Duodenal mucosa (tissue), 2 donors: Measurements from ENCODE around the gene PRKG1.
"Not testable (repeated sequence)": the region's sequence is repeated elsewhere in the genome, so short reads cannot be mapped to it uniquely, and the experiment has no call there.

Experiments
- H3K27ac ChIP-seq: one replicate; pipeline ENCODE4 v1.7.0; 2013; ENCODE audit warnings: low read depth, low read length
- H3K27me3 ChIP-seq, 2 donors: one replicate each; pipeline ENCODE4 v1.7.0; 2013; ENCODE audit warnings: low read length in 2 of 2, control low read depth in 1 of 2; ENCODE audit not compliant: insufficient read depth in 2 of 2, control insufficient read depth in 1 of 2
- H3K36me3 ChIP-seq, 2 donors: one replicate each; pipeline ENCODE4 v1.7.0; 2013; ENCODE audit warnings: low read length in 2 of 2, control low read depth in 1 of 2; ENCODE audit not compliant: insufficient read depth in 2 of 2, control insufficient read depth in 1 of 2
- H3K4me1 ChIP-seq, 2 donors: one replicate each; pipeline ENCODE4 v1.7.0; 2013; ENCODE audit warnings: low read length in 2 of 2, control low read depth in 1 of 2; ENCODE audit not compliant: insufficient read depth in 2 of 2, control insufficient read depth in 1 of 2
- H3K4me3 ChIP-seq, 2 donors: one replicate each; pipeline ENCODE4 v1.7.0; 2013; ENCODE audit warnings: low read length in 2 of 2, low read depth in 1 of 2
- H3K9ac ChIP-seq, 2 donors: one replicate each; pipeline ENCODE4 v1.7.0; 2013; ENCODE audit warnings: low read length in 2 of 2, low read depth in 1 of 2
- H3K9me3 ChIP-seq, 2 donors: one replicate each; pipeline ENCODE4 v1.7.0; 2013; ENCODE audit warnings: low read length in 2 of 2, control low read depth in 1 of 2; ENCODE audit not compliant: control insufficient read depth in 1 of 2

The PRKG1 gene

GRCh38 chr10:51425431-51425830 lies 351.1 kb downstream of the PRKG1 start:
- Histone ChIP-seq H3K27ac (no peak overlapping the region), H3K4me3 (no peak overlapping the region)

DNA sequence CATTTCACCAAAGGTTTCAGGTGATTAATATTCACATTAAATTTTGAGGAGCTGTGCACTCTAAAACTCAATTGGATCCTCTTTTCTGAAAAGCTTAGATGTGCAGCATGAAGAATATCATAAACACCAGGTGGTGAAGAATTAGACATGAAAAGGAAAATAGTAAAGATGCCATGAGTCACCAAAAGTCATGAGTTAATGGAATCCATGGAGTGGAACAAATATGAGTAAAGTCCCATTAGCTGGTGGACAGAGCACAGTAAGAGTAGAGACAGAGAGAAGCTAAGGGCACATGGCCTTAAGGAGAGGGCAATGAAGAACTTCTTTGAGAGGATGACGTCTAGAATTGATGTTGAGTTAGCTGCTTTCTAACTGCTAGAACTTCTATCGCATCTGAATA lies 353.5 kb downstream of the PRKG1 start:
- no peaks in the 10 kb centered on the region for H3K27me3 ChIP-seq
- no peak overlapping the region for H3K9ac ChIP-seq
- H3K4me3 ChIP-seq: no peak overlapping the region
- H3K27ac ChIP-seq: no peak overlapping the region
- H3K4me1 ChIP-seq: no peaks in the 10 kb centered on the region
- H3K9me3 ChIP-seq: no peaks in the 10 kb centered on the region
- no peaks in the 10 kb centered on the region for H3K36me3 ChIP-seq

More at GRCh38 chr10:51425431-51425830, 351.1 kb downstream of the PRKG1 start:
- Histone ChIP-seq H3K36me3 (no peaks in the 10 kb centered on the region), H3K9me3 (no peaks in the 10 kb centered on the region), H3K4me1 (peaks cover 0 to 7% of the 10 kb centered on the region in 2 donors), H3K27me3 (no peaks in the 10 kb centered on the region), H3K9ac (no peak overlapping the region)

DNA sequence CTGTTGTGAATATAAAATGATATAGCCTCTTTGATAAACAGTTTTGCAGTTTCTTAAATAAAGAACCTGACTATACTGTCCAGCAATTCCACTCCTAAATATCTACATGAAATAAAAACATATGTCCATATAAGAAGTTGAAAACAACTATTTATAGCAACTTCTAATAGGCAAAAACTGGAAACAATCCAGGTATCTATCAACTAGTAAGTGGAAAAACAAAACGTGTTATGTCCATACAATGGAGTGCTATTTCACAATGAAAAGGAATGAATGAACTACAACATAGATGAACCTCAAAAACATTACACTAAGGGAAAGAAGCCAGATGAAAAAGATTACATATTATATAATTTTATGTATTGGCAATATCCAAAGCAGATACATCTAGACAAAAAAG lies 356.2 kb downstream of the PRKG1 start:
- Histone ChIP-seq H3K27me3 (no peaks in the 10 kb centered on the region), H3K9ac (no peak overlapping the region), H3K9me3 (no peaks in the 10 kb centered on the region), H3K27ac (no peak overlapping the region), H3K36me3 (no peaks in the 10 kb centered on the region), H3K4me3 (no peak overlapping the region), H3K4me1 (no peaks in the 10 kb centered on the region)

DNA sequence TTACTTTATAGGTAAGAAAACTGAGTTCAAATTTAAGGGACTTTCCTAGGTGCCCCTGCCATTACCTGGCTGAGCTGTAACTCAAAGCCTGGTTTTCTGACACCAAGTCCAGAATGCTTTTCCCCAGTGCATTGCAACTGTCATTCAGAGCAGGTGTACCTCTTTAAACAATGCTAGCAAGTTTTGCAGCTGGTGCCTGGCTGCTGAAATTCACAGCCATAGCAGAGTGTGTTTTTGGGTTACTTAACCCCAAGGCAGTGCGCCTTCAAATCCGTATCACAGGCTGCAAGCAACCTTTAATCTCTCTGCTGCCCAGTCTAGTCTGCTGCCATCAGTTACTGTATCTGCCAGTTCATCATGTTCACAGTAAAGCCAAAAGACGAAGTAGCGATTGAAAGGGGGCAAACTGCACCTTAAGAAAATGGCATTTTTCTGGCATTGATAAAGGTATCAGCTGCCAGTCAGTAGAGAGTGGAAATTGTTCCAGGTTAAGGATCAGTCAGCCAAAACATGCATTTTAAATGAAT lies 359.7 kb downstream of the PRKG1 start:
- Histone ChIP-seq H3K27me3 (no peaks in the 10 kb centered on the region), H3K4me1 (no peaks in the 10 kb centered on the region), H3K9ac (no peak overlapping the region), H3K4me3 (no peak overlapping the region), H3K27ac (no peak overlapping the region), H3K36me3 (no peaks in the 10 kb centered on the region), H3K9me3 (no peaks in the 10 kb centered on the region)

GRCh38 chr10:51436805-51437204 lies 362.5 kb downstream of the PRKG1 start:
- Histone ChIP-seq H3K9ac (no peak overlapping the region), H3K27ac (no peak overlapping the region), H3K4me1 (no peaks in the 10 kb centered on the region), H3K4me3 (no peak overlapping the region), H3K27me3 (no peaks in the 10 kb centered on the region), H3K9me3 (no peaks in the 10 kb centered on the region), H3K36me3 (no peaks in the 10 kb centered on the region)

GRCh38 chr10:51439645-51440044 lies 365.4 kb downstream of the PRKG1 start:
- Histone ChIP-seq H3K27ac (no peak overlapping the region), H3K36me3 (no peaks in the 10 kb centered on the region), H3K4me3 (no peak overlapping the region), H3K27me3 (no peaks in the 10 kb centered on the region), H3K4me1 (no peaks in the 10 kb centered on the region), H3K9ac (no peak overlapping the region), H3K9me3 (no peaks in the 10 kb centered on the region)

DNA sequence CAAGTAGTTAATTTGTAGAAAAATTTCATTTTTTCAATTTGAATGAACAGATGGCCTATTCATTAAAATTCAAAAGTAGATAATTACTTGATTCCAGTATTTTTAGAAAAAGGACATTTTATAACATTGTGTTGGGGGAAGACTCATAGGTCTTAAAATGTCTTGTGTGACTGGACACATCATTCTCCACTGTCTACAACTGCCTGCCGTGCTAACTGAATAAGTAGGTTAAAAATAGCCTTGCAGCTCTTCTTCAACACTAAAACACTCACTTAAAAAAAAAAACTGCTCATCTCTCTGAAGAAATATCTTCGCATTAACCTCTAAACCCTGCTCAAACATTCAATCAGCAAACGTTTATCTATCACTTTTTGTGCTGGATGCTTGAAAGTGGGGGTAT lies 371.3 kb downstream of the PRKG1 start:
- no peaks in the 10 kb centered on the region for H3K9me3 ChIP-seq
- no peak overlapping the region for H3K9ac ChIP-seq
- H3K4me1 ChIP-seq: no peaks in the 10 kb centered on the region
- H3K36me3 ChIP-seq: no peaks in the 10 kb centered on the region
- H3K27ac ChIP-seq: no peak overlapping the region
- no peaks in the 10 kb centered on the region for H3K27me3 ChIP-seq
- no peak overlapping the region for H3K4me3 ChIP-seq

GRCh38 chr10:51447119-51447518 lies 372.8 kb downstream of the PRKG1 start:
- no peaks in the 10 kb centered on the region for H3K4me1 ChIP-seq
- H3K27me3 ChIP-seq: no peaks in the 10 kb centered on the region
- no peak overlapping the region for H3K4me3 ChIP-seq
- H3K9me3 ChIP-seq: no peaks in the 10 kb centered on the region
- H3K36me3 ChIP-seq: no peaks in the 10 kb centered on the region
- H3K9ac ChIP-seq: no peak overlapping the region
- no peak overlapping the region for H3K27ac ChIP-seq

DNA sequence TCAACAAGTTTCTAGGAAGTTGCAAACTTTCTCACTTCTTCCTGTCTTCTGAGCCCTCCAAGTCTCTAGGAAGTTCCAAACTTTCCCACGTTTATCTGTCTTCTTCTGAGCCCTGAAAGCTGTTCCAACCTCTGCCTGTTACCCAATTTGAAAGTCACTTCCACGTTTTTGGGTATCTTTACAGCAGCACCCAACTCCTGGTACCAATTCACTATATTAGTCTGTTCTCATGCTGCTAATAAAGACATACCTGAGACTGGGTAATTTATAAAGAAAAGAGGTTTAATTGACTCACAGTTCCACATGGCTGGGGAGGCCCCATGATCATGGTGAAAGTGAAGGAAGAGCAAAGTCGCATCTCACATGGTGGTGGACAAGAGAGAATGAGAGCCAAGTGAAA lies 381.5 kb downstream of the PRKG1 start:
- not testable (repeated sequence) for H3K27me3 ChIP-seq, H3K4me3 ChIP-seq, H3K36me3 ChIP-seq, H3K9ac ChIP-seq, H3K27ac ChIP-seq, H3K4me1 ChIP-seq, H3K9me3 ChIP-seq

DNA sequence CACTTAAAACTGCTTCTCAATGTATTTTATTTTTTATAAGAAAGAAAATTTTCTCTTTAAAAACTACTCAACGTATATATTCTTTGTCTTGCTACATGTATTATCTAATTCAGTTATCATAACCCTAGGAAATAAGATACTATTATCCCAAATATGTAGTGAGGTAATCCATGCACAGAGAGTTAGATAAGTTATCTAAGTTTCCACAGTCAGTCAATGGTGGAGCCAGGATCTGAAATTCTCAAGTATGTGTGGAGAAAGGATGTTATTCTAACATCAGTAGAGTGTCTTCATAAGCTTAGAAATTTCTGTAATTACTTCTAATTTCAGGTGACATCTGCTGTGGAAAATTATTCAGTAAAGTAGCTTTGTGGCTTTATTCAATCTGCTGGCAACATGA lies 385.2 kb downstream of the PRKG1 start:
- H3K9ac ChIP-seq: no peak overlapping the region
- H3K27me3 ChIP-seq: no peaks in the 10 kb centered on the region
- H3K27ac ChIP-seq: no peak overlapping the region
- H3K4me1 ChIP-seq: peaks cover 0 to 13% of the 10 kb centered on the region in 2 donors
- H3K9me3 ChIP-seq: peaks cover 5% of the 10 kb centered on the region in 2 donors
- no peak overlapping the region for H3K4me3 ChIP-seq
- H3K36me3 ChIP-seq: no peaks in the 10 kb centered on the region
